H1 (cell line): ENCODE data around the gene ULK1.

Experiments used
- BACH1 ChIP-seq: IDR thresholded peaks from 2 replicates; pipeline ENCODE4 v1.6.1; 2012; ENCODE audit warnings: low read length, improper control_type of control experiment
- CBX8 ChIP-seq: fragments of 300-800, 300-1000 bp; sonication (generic); IDR thresholded peaks from 2 replicates; pipeline ENCODE4 v1.7.1; 2016; ENCODE audit warnings: low read depth, low read length, borderline replicate concordance
- CTCF ChIP-seq, 3 experiments: IDR thresholded peaks; 1 replicate in 2 of 3; 2 replicates in 1 of 3; pipeline versions ENCODE4 v1.5.1 to v1.6.1; 2011; ENCODE audit warnings: low read length in 3 of 3, mild to moderate bottlenecking in 3 of 3, inconsistent platforms in 2 of 3, low read depth in 1 of 3, moderate library complexity in 1 of 3; ENCODE audit not compliant: insufficient read depth in 1 of 3; ENCODE audit errors: control extremely low read depth in 1 of 3
- EGR1 ChIP-seq: IDR thresholded peaks from 2 replicates; pipeline ENCODE4 v1.6.1; 2011; ENCODE audit warnings: low read depth, low read length, borderline replicate concordance
- EP300 ChIP-seq, 2 experiments: IDR thresholded peaks; 1 replicate in 1 of 2; 2 replicates in 1 of 2; pipeline ENCODE4 v1.6.1; 2011 to 2012; ENCODE audit warnings: low read depth in 2 of 2, low read length in 2 of 2, mild to moderate bottlenecking in 2 of 2, borderline replicate concordance in 1 of 2, inconsistent platforms in 1 of 2, moderate library complexity in 1 of 2
- EZH2 ChIP-seq: fragments of 200-600 bp; sonication (generic); IDR thresholded peaks from 2 replicates; pipeline ENCODE4 v1.7.1; 2012; ENCODE audit warnings: low read depth, mild to moderate bottlenecking, moderate library complexity, low read length, inconsistent platforms; ENCODE audit not compliant: severe bottlenecking
- MAX ChIP-seq: IDR thresholded peaks from 2 replicates; pipeline ENCODE4 v1.6.1; 2012; ENCODE audit warnings: inconsistent platforms
- NRF1 ChIP-seq: IDR thresholded peaks from 2 replicates; pipeline ENCODE4 v1.6.1; 2011; ENCODE audit warnings: mild to moderate bottlenecking, low read depth, low read length, improper control_type of control experiment
- PHF8 ChIP-seq: fragments of 200-600 bp; sonication (generic); conservative IDR thresholded peaks from 2 replicates; pipeline ENCODE4 v1.7.1; 2012; ENCODE audit warnings: low read depth, mild to moderate bottlenecking, inconsistent platforms, low read length, moderate library complexity
- POLR2A ChIP-seq, 2 experiments: IDR thresholded peaks; 1 replicate in 1 of 2; 2 replicates in 1 of 2; pipeline ENCODE4 v1.6.1; 2011; ENCODE audit warnings: low read depth in 2 of 2, low read length in 2 of 2, mild to moderate bottlenecking in 2 of 2; ENCODE audit errors: control extremely low read depth in 1 of 2
- RFX5 ChIP-seq: IDR thresholded peaks from 2 replicates; pipeline ENCODE4 v1.6.1; 2011; ENCODE audit warnings: low read depth, low read length, improper control_type of control experiment, borderline replicate concordance
- TBP ChIP-seq: IDR thresholded peaks from 2 replicates; pipeline ENCODE4 v1.6.1; 2011; ENCODE audit warnings: low read depth, low read length, improper control_type of control experiment

GRCh38 chr12:131854861-131855476, 39.5 kb upstream of the ULK1 start:
- TF ChIP-seq CTCF (IDR thresholded peaks at IDR 0.05; ENCODE audit: control extremely low read depth in 1 of 3, insufficient read depth in 1 of 3, low read depth in 1 of 3, low read length in 3 of 3) (no peak), MAX (no peak), RFX5 (no peak), EP300 (IDR thresholded peaks at IDR 0.05; ENCODE audit: borderline replicate concordance in 1 of 2, low read depth in 2 of 2, low read length in 2 of 2) (no peak), PHF8 (no peak), CBX8 (no peak), BACH1 (no peak), EGR1 (no peak), EZH2 (no peak), NRF1 (no peak), POLR2A (IDR thresholded peaks at IDR 0.05; ENCODE audit: control extremely low read depth in 1 of 2, low read depth in 2 of 2, low read length in 2 of 2) (no peak), TBP (no peak)
